Colonic mucosa (tissue), 4 donors: Measurements from ENCODE around the gene NR1I2. TPM values are rescaled to one million over a fixed set of nuclear protein-coding genes. Genes with fewer than 3 reads are reported as not detected.

Experiments
- DNase-seq: peaks from one replicate; pipeline ENCODE4 v3.0.0-alpha.2; 2020
- H3K27ac ChIP-seq: fragments of 200-600 bp; one replicate; pipeline ENCODE4 v1.8.0; 2021
- H3K27me3 ChIP-seq: fragments of 200-600 bp; one replicate; pipeline ENCODE4 v1.8.0; 2021
- H3K36me3 ChIP-seq: fragments of 200-600 bp; one replicate; pipeline ENCODE4 v1.8.0; 2021
- H3K4me1 ChIP-seq: fragments of 200-600 bp; one replicate; pipeline ENCODE4 v1.8.0; 2021; ENCODE audit warnings: mild to moderate bottlenecking
- H3K4me3 ChIP-seq: fragments of 200-600 bp; one replicate; pipeline ENCODE4 v1.8.0; 2021
- H3K9ac ChIP-seq, 2 donors: one replicate each; pipeline ENCODE4 v1.7.0; 2013; ENCODE audit warnings: control low read depth in 2 of 2, low read depth in 2 of 2, low read length in 2 of 2
- H3K9me3 ChIP-seq: fragments of 200-600 bp; one replicate; pipeline ENCODE4 v1.8.0; 2021
- CTCF ChIP-seq: fragments of 200-600 bp; IDR thresholded peaks from one replicate; pipeline ENCODE4 v1.8.0; 2022; ENCODE audit warnings: antibody characterized with exemption, mild to moderate bottlenecking
- intact Hi-C: fragments of 100-400 bp; cut with DNase I; formaldehyde crosslinking; loops from one replicate; pipeline ENCODE4 v1.14.1; 2022
- total RNA-seq, 2 donors: library from RNA; stranded (reverse); fragmentation: NEBNext Ultra II Directional in 1 of 2; extraction: Animal tissue kit (Norgen Biotek cat#: 25700) in 1 of 2; gene quantifications; one replicate each; pipeline ENCODE4 v1.2.1, GENCODE V29; 2021
- donor health status: healthy.
- donor health status: DM: no; HTN: no; CAD: no.
- donor health status: DM: no; HTN: no; CAD: no.

The NR1I2 gene
- total RNA-seq, 2 donors from 2014 or later, result 58.4 to 70.4 TPM

GRCh38 chr3:119779731-119780383 lies 2.0 kb upstream of the NR1I2 start:
- Histone ChIP-seq H3K27me3 (no peaks in the 10 kb centered on the region), H3K36me3 (no peaks in the 10 kb centered on the region), H3K4me3 (no peak overlapping the region), H3K4me1 (no peaks in the 10 kb centered on the region), H3K9me3 (no peaks in the 10 kb centered on the region), H3K27ac (no peak overlapping the region), H3K9ac (no peak overlapping the region)
- no peak for DNase-seq
- intact Hi-C loops, result no loop called here
- TF ChIP-seq CTCF, result no peak

- TF ChIP-seq CTCF, result no peak
- Histone ChIP-seq H3K9ac (peak overlapping the region; percentile 19 to 69), H3K9me3 (no peaks in the 10 kb centered on the region), H3K27ac (peak overlapping the region; percentile 68), H3K27me3 (no peaks in the 10 kb centered on the region), H3K4me3 (peak overlapping the region; percentile 32), H3K4me1 (no peaks in the 10 kb centered on the region), H3K36me3 (no peaks in the 10 kb centered on the region)
- no peak for DNase-seq
- intact Hi-C loops, result no loop called here
These were observed 559 bp downstream of the NR1I2 start for GRCh38 chr3:119782460-119782859.

- H3K9me3 ChIP-seq, result no peaks in the 10 kb centered on the region
- intact Hi-C loops, result no loop called here
- TF ChIP-seq CTCF, result no peak
- H3K4me1 ChIP-seq, result no peaks in the 10 kb centered on the region
- H3K27ac ChIP-seq, result no peak overlapping the region
- no peak for DNase-seq
- H3K9ac ChIP-seq, result no peak overlapping the region
- H3K27me3 ChIP-seq, result no peaks in the 10 kb centered on the region
- H3K36me3 ChIP-seq, result no peaks in the 10 kb centered on the region
- peak overlapping the region; percentile 32 for H3K4me3 ChIP-seq
These were observed 1.4 kb downstream of the NR1I2 start for GRCh38 chr3:119783255-119783654.

GRCh38 chr3:119783883-119784282 lies 2.0 kb downstream of the NR1I2 start:
- no peaks in the 10 kb centered on the region for H3K9me3 ChIP-seq
- H3K27ac ChIP-seq, result no peak overlapping the region
- no peaks in the 10 kb centered on the region for H3K4me1 ChIP-seq
- no peak for TF ChIP-seq CTCF
- no peaks in the 10 kb centered on the region for H3K36me3 ChIP-seq
- H3K27me3 ChIP-seq, result no peaks in the 10 kb centered on the region
- H3K9ac ChIP-seq, result no peak overlapping the region
- DNase-seq, result no peak
- H3K4me3 ChIP-seq, result no peak overlapping the region
- intact Hi-C loops, result no loop called here

- DNase-seq, result no peak
- Histone ChIP-seq H3K27me3 (no peaks in the 10 kb centered on the region), H3K36me3 (no peaks in the 10 kb centered on the region), H3K4me3 (no peak overlapping the region), H3K9ac (no peak overlapping the region), H3K9me3 (no peaks in the 10 kb centered on the region), H3K27ac (no peak overlapping the region), H3K4me1 (no peaks in the 10 kb centered on the region)
- intact Hi-C loops, result no loop called here
- TF ChIP-seq CTCF, result no peak
These were observed 4.5 kb downstream of the NR1I2 start for GRCh38 chr3:119786409-119786808.
